Measurements from ENCODE around the gene NR6A1.
"Not testable (repeated sequence)": the region's sequence is repeated elsewhere in the genome, so short reads cannot be mapped to it uniquely, and the experiment has no call there.

Gene NR6A1

DNA sequence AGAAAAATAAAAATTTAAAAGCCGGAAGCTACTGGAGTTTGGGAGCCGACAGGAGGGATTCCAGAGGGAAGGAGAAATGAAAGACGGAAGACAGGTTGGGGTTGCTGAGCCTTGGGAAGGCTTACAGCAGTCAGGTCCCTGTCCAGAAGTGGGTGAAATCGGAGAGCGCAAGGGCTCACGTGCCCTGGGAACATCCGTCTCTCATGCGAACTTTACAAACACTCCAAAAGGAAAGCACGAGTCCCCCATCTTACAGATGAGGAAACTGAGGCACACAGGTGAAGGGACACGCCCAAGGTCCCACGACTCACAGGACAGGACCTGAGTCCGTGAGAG lies 5.5 kb upstream of the NR6A1 start:
- DNase-seq: no peak

DNA sequence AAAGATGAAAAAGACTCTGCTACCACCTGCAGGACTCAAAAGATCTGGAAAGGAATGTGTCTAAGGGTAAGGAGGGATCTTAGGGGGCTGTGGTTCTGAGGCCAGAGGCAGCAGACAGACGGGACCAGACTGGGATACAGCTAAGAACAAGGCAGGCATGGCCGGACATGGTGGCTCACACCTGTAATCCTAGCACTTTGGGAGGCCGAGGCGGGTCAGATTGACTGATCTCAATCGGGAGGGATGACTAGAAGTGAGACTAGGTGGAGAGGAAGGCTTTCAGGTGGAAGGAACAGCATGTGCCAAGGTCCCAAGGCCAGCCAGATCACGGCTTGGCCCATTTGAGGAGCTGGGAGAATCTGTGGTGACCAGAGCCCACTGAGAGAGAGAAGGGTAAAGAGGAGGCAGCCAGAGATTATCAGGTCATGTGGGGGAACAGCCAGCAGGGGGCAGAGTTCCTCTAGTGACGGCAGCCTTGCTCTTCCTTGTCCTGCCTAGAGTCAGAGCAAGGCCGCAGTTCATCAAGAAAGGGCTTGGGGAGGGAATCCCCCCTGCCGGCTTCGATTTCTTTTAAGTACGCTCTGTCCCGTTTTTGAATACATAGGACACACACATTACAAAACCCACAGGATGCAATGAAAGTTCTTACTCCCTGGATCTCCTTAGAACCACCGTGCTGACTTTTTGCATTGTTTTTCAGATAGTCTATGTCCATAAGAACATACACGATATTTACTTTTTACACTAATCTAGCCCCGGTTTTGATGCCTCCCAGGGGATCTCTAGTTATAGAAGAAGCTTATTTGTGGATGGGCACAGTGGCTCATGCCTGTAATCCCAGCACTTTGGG lies 3.2 kb upstream of the NR6A1 start:
- peak; percentile 64 for DNase-seq

DNA sequence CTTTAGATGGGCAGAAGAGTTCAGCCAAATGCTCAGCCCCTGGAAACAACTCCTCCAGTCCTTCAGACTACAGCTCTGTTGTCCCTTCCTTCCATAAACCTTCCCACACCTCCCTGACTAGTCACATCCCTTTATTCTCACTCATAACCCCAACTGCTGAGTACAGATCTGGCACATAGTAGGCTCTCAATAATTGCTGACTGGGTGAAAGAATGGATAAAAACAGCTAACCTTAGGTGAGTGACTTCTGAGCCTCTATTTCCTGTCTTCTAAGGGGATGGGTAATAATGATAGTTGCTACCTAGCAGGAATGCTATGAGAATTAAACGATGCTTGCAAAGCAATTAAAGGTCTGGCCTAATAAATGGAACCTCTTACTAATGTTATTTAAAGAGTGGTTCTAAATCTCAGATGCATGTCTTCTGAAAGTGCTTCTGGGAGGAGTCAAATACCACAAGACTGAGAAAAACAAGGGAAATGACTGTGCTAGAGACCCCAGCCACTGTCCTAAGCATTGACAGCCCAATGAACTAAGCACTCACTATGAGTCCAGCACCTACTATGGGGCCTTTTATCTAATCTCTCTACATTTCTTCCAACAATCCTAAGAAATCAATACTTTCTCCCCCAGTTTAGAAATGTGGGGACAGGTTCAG lies 2.5 kb upstream of the NR6A1 start:
- no peak for DNase-seq

DNA sequence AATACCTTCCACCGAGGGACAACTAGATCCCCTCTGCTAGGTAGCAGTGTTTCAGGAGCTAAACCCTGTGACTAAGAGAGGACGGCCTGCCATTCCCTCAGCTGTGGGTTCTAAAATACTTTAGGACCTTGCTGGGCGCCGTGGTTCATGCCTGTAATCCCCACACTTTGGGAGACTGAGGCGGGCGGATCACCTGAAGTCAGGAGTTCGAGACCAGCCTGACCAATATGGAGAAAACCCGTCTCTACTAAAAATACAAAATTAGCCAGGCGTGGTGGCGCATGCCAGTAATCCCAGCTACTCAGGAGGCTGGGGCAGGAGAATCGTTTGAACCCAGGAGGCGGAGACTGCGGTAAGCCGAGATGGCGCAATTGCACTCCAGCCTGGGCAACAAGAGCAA lies 1.8 kb upstream of the NR6A1 start:
- DNase-seq: not testable (repeated sequence)

DNA sequence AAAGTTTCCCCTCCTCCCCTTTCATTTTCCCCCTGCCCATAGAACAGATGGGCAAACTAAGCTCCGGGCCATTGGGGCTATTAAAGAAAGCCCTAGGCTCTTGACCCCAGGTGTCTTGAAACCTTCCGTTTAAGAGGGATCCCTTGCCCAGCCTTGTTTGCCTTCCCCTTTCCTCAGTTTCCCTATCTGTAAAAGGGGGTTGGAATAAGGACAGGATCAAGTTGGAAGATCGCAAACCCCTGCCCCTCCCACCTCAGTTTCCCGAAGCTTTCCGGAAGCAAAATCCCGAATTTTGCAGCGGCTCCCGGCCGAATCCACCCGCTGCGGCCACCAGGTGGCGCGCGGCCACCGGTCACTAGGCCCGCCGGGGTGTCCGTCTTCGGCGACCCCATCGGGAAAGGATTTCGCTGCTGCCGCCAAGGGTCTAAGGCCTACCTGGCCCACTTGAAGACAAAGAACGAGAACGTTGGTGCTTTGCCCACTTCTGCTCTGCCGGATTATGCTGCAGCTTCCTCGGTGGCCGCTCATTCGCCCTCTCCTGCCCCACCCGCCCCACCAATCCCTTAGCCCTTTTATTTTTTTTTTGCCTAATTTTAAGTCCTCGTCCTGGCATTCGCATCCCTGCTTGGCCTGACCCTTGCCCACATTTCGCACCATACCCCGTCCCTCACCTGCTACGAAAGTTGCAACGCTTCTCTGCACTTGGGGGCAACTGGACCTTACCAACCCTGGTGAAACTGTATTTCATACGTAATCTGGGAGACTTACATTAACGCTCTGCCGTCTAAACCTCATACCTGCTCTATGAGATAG lies 962 bp upstream of the NR6A1 start:
- DNase-seq: peak; percentile 28

DNA sequence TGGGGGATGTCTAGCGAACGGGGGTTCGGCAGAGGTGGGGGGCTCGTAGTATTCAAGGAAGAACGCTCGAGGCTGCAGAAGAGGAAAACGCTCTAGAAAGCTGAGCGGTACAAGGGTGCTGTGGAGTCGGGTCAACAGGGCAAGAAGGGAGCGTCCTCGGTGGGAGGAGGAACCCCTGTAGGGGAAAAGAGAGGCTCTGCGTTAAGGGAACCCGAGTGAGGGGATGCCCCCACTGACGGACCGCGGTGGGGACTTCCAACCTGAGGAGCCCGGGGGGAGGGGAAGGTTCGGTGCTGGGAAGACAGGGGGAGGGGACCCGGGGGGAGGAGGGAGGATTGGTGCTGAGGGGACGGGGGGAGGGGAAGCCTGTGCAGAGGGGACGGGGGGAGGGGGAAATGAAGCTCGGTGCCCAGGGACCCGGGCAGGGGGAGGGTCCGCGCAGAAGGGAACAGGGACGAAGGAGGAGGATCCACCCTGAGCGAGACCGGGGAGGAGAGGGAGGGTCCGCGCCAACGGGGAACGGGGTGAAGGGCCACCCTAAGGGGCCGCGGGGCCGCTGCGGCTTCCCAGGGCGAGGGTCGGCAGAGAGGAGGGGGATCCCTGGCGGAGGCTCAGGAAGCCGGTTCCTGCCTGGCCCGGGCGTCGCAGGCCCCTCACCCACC lies 621 bp downstream of the NR6A1 start:
- DNase-seq: peak; percentile 17

DNA sequence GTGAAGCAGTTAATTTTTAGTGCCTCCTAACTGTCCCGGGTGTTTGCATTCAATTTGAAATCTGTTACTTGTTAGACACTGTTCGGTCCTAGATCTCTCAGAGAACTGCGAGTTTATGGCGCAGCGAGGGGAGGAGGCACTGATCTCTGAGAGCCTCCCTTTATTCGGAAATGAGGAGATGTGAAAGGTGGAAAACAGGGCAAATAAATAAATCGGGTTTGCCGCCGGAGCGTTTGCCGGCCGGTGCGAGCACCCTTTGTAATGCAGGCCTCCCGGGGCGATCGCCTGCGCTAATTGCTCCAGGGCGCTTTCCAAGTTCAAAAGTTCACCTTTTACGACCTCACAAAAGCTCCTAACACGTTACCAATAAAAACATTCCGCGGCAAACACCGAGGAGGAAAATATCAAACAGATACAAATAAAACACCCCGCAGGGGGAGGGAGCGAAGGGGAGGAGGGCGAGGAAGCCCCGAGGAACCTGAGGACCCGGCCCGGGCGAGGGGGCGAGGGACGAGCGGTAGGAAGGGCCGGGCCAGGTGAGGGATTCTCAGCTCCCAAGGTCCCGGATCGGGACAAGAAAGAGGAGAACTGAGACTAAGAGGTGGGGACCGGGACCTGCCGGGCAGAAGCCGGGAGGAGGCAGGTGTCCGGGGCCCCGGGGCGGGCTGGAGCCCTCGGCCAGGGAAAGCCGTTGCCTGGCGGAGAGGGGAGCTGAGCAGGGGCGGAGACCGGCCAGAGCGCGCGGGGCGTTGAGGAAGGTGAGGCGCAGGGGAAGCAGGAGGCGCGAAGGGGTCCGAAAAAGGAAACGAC lies 1.4 kb downstream of the NR6A1 start:
- no peak for DNase-seq

DNA sequence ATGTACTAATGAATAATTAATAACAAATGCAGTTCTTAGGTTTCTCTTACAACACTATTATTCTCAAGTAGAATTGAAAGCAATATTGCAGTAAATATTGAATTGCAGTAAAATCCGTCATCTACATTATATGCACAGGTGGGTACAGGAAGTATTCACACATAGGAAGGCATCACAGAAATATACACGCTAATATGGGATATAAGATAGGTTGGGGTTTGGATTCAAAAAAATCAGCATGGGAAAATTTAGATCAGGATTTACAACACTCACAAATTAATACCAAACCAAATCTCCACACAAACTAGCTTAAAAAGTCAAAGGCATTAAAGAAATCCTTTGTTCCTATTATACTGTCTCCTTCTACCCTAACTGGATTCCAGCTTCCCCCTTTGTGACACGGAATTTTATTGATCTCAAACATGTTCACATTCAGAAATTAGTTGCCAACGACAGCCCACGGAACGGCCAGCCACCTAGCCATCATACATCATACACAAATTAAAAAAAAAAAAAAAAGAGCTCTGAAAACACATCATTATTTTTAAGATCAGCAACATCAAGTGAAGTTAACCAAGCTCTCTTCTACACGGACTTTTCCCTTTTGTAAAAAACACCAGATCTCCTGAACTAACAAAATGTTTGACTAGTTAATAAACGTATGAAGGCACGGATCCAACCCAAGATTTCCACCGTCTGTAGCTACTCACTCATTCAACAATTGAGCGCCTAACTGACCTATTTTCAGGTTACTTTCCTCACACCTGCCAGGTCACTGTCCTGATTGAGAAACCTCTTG lies 2.2 kb downstream of the NR6A1 start:
- DNase-seq: no peak

DNA sequence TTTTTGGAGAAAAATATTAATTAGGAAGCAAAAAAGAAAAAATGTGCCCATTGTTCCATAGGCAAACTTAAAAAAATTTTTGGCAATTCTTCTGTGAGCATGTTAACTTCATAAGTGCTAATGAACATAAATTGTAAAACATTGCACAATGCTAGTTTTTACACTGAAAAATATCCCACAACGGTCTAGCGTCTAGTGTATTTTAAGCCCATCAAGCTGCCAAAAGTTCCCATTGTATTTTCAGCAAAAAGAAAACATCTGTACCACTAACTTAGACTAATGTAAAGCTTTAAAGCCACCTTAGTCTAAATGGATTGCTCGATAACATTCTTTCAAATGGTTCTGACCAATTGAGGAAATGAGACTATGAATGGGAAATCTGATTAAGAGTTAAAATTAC lies 2.8 kb downstream of the NR6A1 start:
- no peak for DNase-seq

DNA sequence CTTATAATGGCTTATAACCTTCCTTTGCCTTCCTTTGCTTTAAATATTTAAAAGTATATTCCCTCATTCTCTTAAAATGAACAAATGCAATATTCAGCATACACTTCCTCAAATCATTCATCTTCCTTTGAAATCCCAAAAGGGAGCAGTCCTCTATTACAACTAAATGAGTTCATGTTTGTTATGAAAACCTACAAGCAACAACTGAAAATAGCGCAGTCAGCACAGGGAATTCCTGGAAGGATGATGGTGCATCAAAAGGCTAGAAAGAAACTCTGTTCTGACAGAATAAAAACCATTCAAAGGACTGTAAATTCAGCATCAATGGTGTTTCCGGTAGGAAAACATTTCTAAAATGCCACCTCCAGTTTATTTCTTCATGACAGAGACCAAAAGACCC lies 3.3 kb downstream of the NR6A1 start:
- DNase-seq: no peak

DNA sequence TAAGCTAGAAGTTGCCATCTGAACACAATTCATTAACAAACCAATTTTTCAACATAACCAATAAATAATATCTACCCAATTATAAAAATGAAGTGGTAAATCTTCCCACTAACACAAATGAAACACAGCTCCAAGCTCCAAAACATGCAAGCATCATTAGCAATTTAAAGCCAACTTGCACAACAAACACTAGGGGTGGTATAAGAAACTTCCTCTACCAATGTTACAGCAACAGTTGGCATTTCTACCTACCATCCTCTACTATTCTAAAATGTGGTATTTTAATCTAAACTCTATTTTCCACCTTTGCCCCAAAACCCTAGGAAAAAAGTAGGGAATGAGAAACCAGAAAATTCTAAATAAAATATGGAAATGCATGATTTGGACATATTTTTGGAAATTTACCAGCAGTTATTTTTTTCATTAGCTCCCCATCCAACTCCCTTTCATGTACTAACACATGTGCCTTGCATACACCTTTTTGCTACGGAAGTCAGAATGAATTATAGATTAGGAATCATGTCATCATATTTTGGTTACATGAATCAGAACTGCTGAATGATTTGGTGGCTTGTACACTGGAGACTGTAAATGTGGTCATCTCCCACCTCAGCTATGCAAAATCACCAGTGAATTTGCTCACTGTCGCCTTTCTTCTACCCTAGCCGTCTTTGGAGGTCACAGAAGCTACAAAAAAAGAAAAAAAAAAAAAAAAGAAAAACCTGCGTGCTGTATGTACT lies 4.1 kb downstream of the NR6A1 start:
- DNase-seq: no peak

DNA sequence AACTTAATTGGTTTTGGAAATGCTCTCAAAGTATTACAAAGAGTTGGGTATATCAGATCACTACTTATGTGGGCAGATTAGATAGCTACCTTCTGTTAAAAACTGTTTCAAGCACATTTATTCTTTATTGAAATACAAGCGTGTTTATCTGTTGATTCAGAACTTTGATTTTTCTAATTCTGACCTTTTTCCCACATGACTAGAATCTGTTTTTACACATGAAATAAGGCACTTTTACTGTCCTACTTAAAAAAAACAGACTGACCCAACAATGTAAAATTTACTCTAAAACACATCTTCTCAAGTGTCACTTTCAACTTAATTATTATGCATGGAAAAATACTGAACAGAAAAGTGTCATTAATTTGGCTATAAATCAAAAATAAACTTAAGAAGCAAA lies 4.8 kb downstream of the NR6A1 start:
- DNase-seq: no peak

DNA sequence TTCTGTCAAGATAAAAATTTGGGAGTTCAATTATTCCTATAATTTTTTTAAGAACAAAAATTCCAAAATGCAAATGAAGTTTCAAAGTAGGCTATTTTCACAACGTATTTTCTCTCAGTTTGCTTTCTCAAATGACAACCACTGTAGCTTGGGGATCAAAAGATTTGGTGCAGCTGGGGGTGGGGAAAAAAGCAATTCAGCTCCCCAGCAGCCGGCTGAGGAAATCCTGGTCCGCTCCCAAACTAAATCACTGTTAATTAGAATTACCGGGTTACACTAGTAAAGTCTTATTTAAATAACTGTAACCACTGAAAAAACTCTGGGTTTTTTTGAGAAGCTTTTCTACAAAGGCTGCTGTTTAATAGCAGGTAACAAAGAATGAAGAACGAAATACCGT lies 5.7 kb downstream of the NR6A1 start:
- DNase-seq: no peak

DNA sequence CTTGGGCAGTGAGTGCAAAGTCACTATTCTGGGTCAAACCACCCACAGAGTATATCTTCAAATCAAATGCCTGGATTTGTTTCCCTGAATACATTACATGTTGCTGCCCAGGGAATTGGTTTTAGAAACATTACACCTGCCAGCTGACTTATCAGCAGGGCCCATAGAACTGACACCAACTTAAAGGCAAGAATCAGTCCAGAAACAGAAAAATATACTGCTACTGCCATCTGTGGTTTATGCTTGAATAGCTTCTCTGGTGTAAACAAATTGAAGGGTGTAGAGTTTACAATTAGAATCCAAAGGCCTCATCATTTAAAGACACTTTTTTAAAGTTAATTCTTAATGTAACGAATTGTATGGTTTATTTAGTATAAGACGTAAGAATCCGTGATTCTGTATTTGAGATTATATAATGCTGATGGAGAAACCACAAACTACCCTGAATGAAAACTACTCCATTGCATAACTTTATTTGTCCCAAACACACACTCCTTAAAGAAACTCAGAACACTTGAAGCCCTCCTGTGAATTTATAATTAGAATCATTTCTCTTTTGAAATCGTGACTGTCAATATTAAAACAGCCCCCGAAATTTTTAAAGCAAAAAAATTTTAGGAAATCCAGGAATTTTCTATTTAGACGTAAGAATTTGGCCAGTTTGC lies 6.2 kb downstream of the NR6A1 start:
- DNase-seq: no peak

DNA sequence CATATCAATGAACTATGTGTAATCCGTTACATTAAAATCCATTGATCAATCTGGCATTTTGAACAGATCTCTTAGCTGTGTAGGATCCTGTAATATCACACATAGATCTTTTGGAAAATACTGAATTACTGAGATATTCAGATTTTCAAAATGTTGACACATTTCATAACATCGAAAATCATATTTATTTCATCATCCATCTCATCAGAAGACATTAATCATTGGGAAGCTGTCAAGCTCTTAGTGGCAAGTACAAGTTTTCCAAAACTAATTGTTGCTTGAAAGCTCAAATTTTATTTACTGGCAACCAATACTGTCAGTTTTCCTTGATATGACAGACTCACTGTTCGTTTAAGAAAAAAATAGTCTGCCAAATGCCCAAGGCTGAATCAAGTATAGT lies 8.5 kb downstream of the NR6A1 start:
- DNase-seq: no peak

DNA sequence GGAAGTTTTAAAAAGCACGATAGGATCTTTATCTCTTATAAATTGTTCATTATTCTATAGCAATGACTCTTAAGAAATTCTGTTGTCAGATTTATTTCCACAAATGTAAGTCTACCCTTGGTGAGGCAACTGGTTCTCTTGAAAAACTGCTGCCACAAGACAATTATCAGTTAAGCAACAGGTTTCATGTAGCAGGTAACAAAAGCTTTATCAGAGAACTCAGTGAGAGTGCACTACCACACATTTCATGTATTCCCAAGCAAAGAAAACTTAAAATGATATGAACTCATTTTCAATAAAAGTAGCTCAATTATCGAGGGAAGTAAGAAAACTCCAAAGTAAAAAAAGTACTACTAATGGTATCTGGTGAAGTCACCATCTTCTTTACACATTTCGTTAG lies 9.4 kb downstream of the NR6A1 start:
- no peak for DNase-seq

DNA sequence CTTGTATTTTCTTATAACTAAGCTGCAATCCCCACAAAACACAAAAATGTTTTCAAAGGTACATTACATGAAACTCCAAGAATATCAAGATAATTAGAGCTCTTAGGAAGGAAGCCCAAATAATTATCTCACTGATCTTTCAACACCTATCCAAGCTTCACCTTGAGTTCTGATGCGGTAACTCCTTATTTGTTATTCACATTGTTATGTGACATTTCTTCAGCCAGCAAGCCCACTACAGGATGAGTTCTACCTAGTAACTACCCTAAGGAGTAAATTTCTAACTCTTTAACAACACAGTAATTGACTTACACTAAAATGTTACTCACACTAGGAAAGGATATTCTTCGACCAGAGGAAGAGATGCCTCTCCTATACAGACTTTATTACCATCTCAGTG lies 9.9 kb downstream of the NR6A1 start:
- no peak for DNase-seq

DNA sequence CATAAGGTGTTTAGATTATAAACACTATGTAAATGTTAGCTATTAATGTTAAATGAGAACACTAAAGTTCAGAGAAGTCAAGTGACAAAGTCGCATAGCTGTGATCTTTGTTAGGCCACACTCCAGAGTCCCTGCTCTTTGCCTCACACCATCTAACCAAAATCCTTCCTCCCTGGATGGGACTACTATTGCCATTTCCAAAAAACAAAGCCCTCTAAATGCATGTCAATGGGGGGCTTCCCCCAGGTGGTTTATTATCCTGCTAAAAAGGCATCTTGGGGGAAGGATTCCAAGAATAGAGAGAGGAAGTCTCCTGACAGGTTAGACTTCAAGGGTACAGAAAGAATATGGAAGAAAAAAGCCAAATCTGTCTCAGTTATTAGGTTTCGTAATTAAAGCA lies 10.4 kb downstream of the NR6A1 start:
- no peak for DNase-seq

DNA sequence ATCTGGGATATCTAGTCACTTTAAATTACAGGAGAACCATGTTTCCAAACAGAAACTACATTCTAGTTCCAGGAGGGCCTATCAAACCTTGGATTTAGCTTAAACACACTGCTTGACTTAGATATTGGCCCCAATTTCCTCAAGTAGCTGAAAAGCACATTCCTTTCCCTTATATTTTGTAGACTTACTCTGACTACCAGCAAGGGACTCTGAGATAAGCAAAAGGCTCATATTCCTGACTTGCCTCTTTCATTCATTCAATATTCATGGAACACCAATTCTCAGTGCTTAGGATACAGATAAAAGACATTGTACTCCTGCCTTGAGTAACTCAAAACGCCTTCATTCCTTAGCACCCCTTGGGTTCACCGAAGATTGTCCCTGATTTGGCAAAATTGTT lies 11.8 kb downstream of the NR6A1 start:
- DNase-seq: no peak

DNA sequence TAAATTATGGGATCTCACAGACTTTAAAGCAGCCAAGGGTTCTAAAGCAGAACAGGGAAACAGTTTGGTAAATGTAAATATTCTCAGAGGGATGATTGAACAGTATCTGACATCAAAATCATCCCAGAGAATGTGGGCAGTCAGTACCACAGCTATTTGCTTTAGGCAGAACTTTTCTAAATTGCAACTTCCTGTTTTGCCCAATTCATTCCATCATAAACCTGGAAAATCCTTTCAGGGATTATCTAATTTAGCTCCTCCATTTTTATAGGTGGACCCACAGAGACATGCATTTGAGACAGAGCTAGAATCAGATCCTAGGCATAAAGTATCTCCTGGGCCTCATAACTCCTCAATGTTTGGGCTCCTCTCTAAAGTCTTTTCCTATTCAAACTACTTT lies 12.4 kb downstream of the NR6A1 start:
- DNase-seq: no peak

Measured in GDM1 (cell line).